GM12878 (cell line): ENCODE measurements around the gene TICRR. TPM values are rescaled to one million over a fixed set of nuclear protein-coding genes. Genes with fewer than 3 reads are reported as not detected.

Experiments
- ATAC-seq: fragments of 200-7000 bp; cut with Tn5 transposase; 3 replicates; pipeline ENCODE4 v1.9.1; 2020; ENCODE audit warnings: mild to moderate bottlenecking, moderate library complexity
- BruUV-seq: library from RNA; stranded (reverse); fragments of 400-500 nt; replicated peaks from 2 replicates; lab custom pipeline; 2021; lab: Mats Ljungman, UMichigan
- CTCF ChIA-PET: fragments of 300-600 bp; sonication (Branson Sonifier 250); formaldehyde crosslinking; extraction: SDS; loops from one replicate; lab custom pipeline; 2021; ENCODE audit warnings: inconsistent platforms; lab: Yijun Ruan, JAX
- POLR2A ChIA-PET: fragments of 350-600 bp; formaldehyde crosslinking; extraction: SDS; loops from one replicate; lab custom pipeline; 2021; ENCODE audit warnings: inconsistent platforms; lab: Charles Lee
- RAD21 ChIA-PET: fragments of 300-600 bp; sonication (Branson Sonifier 250); formaldehyde crosslinking; loops from one replicate; lab custom pipeline; 2023; ENCODE audit warnings: antibody characterized with exemption; ENCODE audit not compliant: unreplicated experiment; lab: Charles Lee
- SMC1A ChIA-PET: fragments of 300-600 bp; sonication (Branson Sonifier 250); formaldehyde crosslinking; loops from one replicate; lab custom pipeline; 2023; ENCODE audit not compliant: unreplicated experiment, uncharacterized antibody; lab: Charles Lee
- DNase-seq: peaks from one replicate; pipeline ENCODE4 v3.0.0-alpha.2; 2011; ENCODE audit warnings: low read depth, low spot score
- FAIRE-seq: peaks from 3 replicates; lab custom pipeline; 2011; peaks lifted over from hg19 to GRCh38; lab: Jason Lieb, UNC
- H2AFZ ChIP-seq: 2 replicates; pipeline ENCODE4 v1.6.0; 2011; ENCODE audit warnings: low read depth, low read length, control low read depth; ENCODE audit not compliant: control insufficient read depth
- H3K27ac ChIP-seq: 2 replicates; pipeline ENCODE4 v1.5.1; 2011; ENCODE audit warnings: control low read depth; ENCODE audit not compliant: control insufficient read depth, insufficient read depth
- H3K27me3 ChIP-seq, 2 experiments: replicated peaks in 1 of 2; 2 replicates each; pipeline versions ENCODE4 v1.6.0 to v1.6.1; 2011; ENCODE audit warnings: low read length in 1 of 2; ENCODE audit not compliant: control insufficient read depth in 2 of 2, insufficient read depth in 2 of 2
- H3K36me3 ChIP-seq, 2 experiments: 2 replicates each; pipeline ENCODE4 v1.5.1; 2011; ENCODE audit warnings: low read length in 1 of 2; ENCODE audit not compliant: control insufficient read depth in 2 of 2, insufficient read depth in 2 of 2
- H3K4me1 ChIP-seq: 2 replicates; pipeline ENCODE4 v1.6.1; 2011; ENCODE audit warnings: mild to moderate bottlenecking, low read length, moderate library complexity, mixed read lengths; ENCODE audit not compliant: control insufficient read depth, insufficient read depth
- H3K4me2 ChIP-seq: 2 replicates; pipeline ENCODE4 v1.6.0; 2011; ENCODE audit warnings: control low read depth; ENCODE audit not compliant: control insufficient read depth, insufficient read depth
- H3K4me3 ChIP-seq: fragments of 200-600 bp; sonication (generic); 2 replicates; pipeline ENCODE4 v1.5.1; 2016
- H3K79me2 ChIP-seq: 2 replicates; pipeline ENCODE4 v1.6.0; 2011; ENCODE audit warnings: low read length; ENCODE audit not compliant: control insufficient read depth, insufficient read depth
- H3K9ac ChIP-seq: 2 replicates; pipeline ENCODE4 v1.8.0; 2011; ENCODE audit warnings: low read length, control low read depth, mixed read lengths; ENCODE audit not compliant: control insufficient read depth, insufficient read depth
- H3K9me3 ChIP-seq: replicated peaks from 3 replicates; pipeline ENCODE4 v1.5.1; 2011; ENCODE audit warnings: mild to moderate bottlenecking, low read length; ENCODE audit not compliant: control insufficient read depth, insufficient read depth
- H4K20me1 ChIP-seq: 2 replicates; pipeline ENCODE4 v1.6.0; 2011; ENCODE audit not compliant: control insufficient read depth, insufficient read depth
- CHD4 ChIP-seq: fragments of 200-600 bp; sonication (generic); IDR thresholded peaks from 2 replicates; pipeline ENCODE4 v1.6.1; 2016; ENCODE audit warnings: mild to moderate bottlenecking
- EGR1 ChIP-seq, 2 experiments: IDR thresholded peaks; 1 replicate in 1 of 2; 2 replicates in 1 of 2; pipeline ENCODE4 v1.6.1; 2011 to 2012; ENCODE audit warnings: low read depth in 2 of 2, low read length in 2 of 2, borderline replicate concordance in 1 of 2, mild to moderate bottlenecking in 1 of 2, moderate library complexity in 1 of 2
- ETV6 ChIP-seq, 2 experiments: fragments of 450-650 bp in 1 of 2; IDR thresholded peaks in 1 of 2; conservative IDR thresholded peaks in 1 of 2; 2 replicates each; pipeline ENCODE4 v1.6.1; 2014; ENCODE audit warnings: antibody characterized with exemption in 1 of 2, borderline replicate concordance in 1 of 2, low read depth in 1 of 2, mild to moderate bottlenecking in 1 of 2, moderate library complexity in 1 of 2
- FOS ChIP-seq: IDR thresholded peaks from 3 replicates; pipeline ENCODE4 v1.6.1; 2011; ENCODE audit warnings: borderline replicate concordance; ENCODE audit not compliant: insufficient read length; ENCODE audit errors: extremely low read depth
- GATAD2B ChIP-seq: fragments of 450-650 bp; conservative IDR thresholded peaks from 2 replicates; pipeline ENCODE4 v1.6.1; 2017; ENCODE audit warnings: low read depth, mild to moderate bottlenecking, moderate library complexity
- JUND ChIP-seq: IDR thresholded peaks from 2 replicates; pipeline ENCODE4 v1.6.1; 2012; ENCODE audit warnings: low read depth, mild to moderate bottlenecking, low read length, improper control_type of control experiment, moderate library complexity
- RAD51 ChIP-seq: fragments of 450-650 bp; IDR thresholded peaks from 2 replicates; pipeline ENCODE4 v1.6.1; 2016; ENCODE audit warnings: moderate library complexity, mild to moderate bottlenecking, inconsistent platforms
- RCOR1 ChIP-seq: conservative IDR thresholded peaks from 2 replicates; pipeline ENCODE4 v1.6.1; 2012; ENCODE audit warnings: low read depth, low read length, improper control_type of control experiment
- RFX5 ChIP-seq: IDR thresholded peaks from 2 replicates; pipeline ENCODE4 v1.6.1; 2011; ENCODE audit warnings: low read depth, low read length, improper control_type of control experiment
- SIN3A ChIP-seq: IDR thresholded peaks from 2 replicates; pipeline ENCODE4 v1.6.1; 2012; ENCODE audit warnings: low read depth, low read length, improper control_type of control experiment
- STAT1 ChIP-seq: fragments of 450-650 bp; conservative IDR thresholded peaks from 2 replicates; pipeline ENCODE4 v1.6.1; 2014; ENCODE audit warnings: antibody characterized with exemption, mild to moderate bottlenecking
- TAF1 ChIP-seq: IDR thresholded peaks from 2 replicates; pipeline ENCODE4 v1.6.1; 2011; ENCODE audit warnings: mild to moderate bottlenecking, low read depth, low read length, borderline replicate concordance
- WGBS: methylation state at CpG from one replicate; pipeline ENCODE4 v1.1.6; 2016; ENCODE audit warnings: low lambda C conversion rate; ENCODE audit not compliant: insufficient replicate concordance, insufficient coverage; ENCODE audit errors: missing lambda C conversion rate; 5-methylcytosine and 5-hydroxymethylcytosine counted together
- in situ Hi-C: fragments of 300-500 bp; cut with MboI; formaldehyde crosslinking; loops from 9 replicates; pipeline ENCODE4 v1.14.3; 2018; ENCODE audit warnings: mixed read lengths
- intact Hi-C: fragments of 100-400 bp; cut with micrococcal nuclease; formaldehyde crosslinking; loops from one replicate; pipeline ENCODE4 v1.14.2; 2022; ENCODE audit not compliant: unreplicated experiment
- polyA plus RNA-seq, 11 experiments: library from polyadenylated mRNA; depleted of rRNA in 4 of 11; unstranded in 6 of 11; stranded (reverse) in 5 of 11; fragments of >200 nt; fragmentation: Nextera tagmentation in 4 of 11; fragmentation: Illumina TruSeq in 1 of 11; extraction: Ambion mirVana in 4 of 11; extraction: Trizol in 1 of 11; gene quantifications; 1 replicate in 1 of 11; 2 replicates in 10 of 11; pipeline versions ENCODE4 v1.2.1 to v1.2.3, GENCODE V29; 2011 to 2016; ENCODE audit warnings: inconsistent platforms in 2 of 11, missing spikeins in 2 of 11, low read depth in 1 of 11
- total RNA-seq, 4 experiments: library from RNA; depleted of rRNA in 3 of 4; stranded (reverse); fragments of >200 nt in 3 of 4; fragmentation: Illumina TruSeq in 1 of 4; extraction: Trizol in 1 of 4; gene quantifications; 2 replicates each; pipeline versions ENCODE4 v1.2.1 to v1.2.3, GENCODE V29; 2013 to 2021
- TF ChIP-seq, protein P1 (sequence below): fragments of 450-650 bp; IDR thresholded peaks from 2 replicates; pipeline ENCODE4 v1.6.1; 2014; ENCODE audit warnings: mild to moderate bottlenecking
- TF ChIP-seq, protein P2 (sequence below): IDR thresholded peaks from 2 replicates; pipeline ENCODE4 v1.6.1; 2012; ENCODE audit warnings: low read length, inconsistent platforms
- TF ChIP-seq, protein P3 (sequence below): fragments of 450-650 bp; IDR thresholded peaks from 2 replicates; pipeline ENCODE4 v1.6.1; 2018; ENCODE audit warnings: mild to moderate bottlenecking, low read depth, moderate library complexity; ENCODE audit not compliant: partially characterized antibody

The TICRR gene
- total and polyA plus RNA-seq, 10 of the 15 experiments (the other 5 are each of a cell fraction or from before 2014, with no cell fraction given), result 0.58 to 21.5 (median 11.5) TPM

DNA sequence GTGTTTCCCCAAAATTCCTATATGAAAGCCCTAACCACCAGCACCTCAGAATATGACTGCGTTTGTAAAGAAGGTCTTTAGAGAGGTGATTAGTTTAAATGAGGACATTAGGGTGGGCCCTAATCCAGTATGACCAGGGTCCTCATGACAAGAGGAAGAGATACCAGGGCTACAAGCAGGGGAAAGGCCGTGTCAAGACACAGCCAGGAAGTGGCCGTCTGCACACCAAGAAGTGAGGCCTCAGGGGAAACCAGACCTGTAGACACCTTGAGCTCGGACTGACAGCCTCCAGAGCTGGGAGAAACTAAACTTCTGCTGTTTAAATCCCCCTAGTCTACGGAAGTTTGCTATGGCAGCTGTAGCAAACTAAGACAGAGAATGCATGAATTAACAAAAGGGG, 65.8 kb downstream of the TICRR start (continued):
- no peak for TF ChIP-seq GATAD2B

DNA sequence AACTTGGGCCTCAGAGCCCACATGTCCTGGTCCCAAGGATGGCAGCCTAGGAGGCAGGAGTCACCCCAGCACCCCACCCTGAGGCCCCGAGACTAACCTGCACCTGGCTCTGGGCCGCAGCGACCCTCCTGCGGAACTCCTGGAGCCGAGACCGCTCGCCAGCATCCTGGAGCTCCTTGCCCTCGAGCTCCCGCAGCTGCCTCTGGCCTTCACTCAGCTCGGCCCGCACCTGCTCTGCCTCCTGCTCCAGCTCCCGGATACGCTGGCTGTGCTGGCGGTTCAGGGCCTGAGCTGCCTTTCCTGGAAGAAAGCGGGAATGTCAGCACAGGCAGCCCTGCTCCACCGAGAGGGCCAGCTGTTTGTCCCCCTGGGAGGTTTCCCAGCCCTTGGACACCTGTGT, 66.8 kb downstream of the TICRR start:
- no peaks in the 10 kb centered on the region for H3K4me1 ChIP-seq
- no peaks in the 10 kb centered on the region for H3K9me3 ChIP-seq
- intact Hi-C loops (no loop called here), in situ Hi-C loops (no loop called here)
- no peak for ATAC-seq
- no peaks in the 10 kb centered on the region for H4K20me1 ChIP-seq
- no peak overlapping the region for H2AFZ ChIP-seq
- no peak overlapping the region for H3K9ac ChIP-seq
- H3K79me2 ChIP-seq, result no peaks in the 10 kb centered on the region
- no peak overlapping the region for H3K4me2 ChIP-seq
- ChIA-PET RAD21 (no interaction called here), CTCF (no interaction called here), POLR2A (no interaction called here), SMC1A (no interaction called here)
- no peak overlapping the region for H3K27ac ChIP-seq
- H3K27me3 ChIP-seq, result no peaks in the 10 kb centered on the region
- no peaks in the 10 kb centered on the region for H3K36me3 ChIP-seq
- no TSS peak for BruUV-seq
- 78% methylated on average over 16 of the region's 16 CpGs for WGBS
- H3K4me3 ChIP-seq, result no peak overlapping the region
- DNase-seq, result no peak
- FAIRE-seq, result no peak
- TF ChIP-seq TAF1, result no peak
- no peak for TF ChIP-seq STAT1
- TF ChIP-seq, protein P1, sequence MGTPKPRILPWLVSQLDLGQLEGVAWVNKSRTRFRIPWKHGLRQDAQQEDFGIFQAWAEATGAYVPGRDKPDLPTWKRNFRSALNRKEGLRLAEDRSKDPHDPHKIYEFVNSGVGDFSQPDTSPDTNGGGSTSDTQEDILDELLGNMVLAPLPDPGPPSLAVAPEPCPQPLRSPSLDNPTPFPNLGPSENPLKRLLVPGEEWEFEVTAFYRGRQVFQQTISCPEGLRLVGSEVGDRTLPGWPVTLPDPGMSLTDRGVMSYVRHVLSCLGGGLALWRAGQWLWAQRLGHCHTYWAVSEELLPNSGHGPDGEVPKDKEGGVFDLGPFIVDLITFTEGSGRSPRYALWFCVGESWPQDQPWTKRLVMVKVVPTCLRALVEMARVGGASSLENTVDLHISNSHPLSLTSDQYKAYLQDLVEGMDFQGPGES, result no peak
- TF ChIP-seq ETV6 (conservative IDR thresholded peaks at IDR 0.05 in 1 of 2, IDR thresholded peaks at IDR 0.05 in 1 of 2; ENCODE audit: borderline replicate concordance in 1 of 2, low read depth in 1 of 2), result no peak
- TF ChIP-seq JUND, result no peak
- TF ChIP-seq FOS, result no peak
- TF ChIP-seq, protein P2, sequence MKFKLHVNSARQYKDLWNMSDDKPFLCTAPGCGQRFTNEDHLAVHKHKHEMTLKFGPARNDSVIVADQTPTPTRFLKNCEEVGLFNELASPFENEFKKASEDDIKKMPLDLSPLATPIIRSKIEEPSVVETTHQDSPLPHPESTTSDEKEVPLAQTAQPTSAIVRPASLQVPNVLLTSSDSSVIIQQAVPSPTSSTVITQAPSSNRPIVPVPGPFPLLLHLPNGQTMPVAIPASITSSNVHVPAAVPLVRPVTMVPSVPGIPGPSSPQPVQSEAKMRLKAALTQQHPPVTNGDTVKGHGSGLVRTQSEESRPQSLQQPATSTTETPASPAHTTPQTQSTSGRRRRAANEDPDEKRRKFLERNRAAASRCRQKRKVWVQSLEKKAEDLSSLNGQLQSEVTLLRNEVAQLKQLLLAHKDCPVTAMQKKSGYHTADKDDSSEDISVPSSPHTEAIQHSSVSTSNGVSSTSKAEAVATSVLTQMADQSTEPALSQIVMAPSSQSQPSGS, result no peak
- TF ChIP-seq, protein P3, sequence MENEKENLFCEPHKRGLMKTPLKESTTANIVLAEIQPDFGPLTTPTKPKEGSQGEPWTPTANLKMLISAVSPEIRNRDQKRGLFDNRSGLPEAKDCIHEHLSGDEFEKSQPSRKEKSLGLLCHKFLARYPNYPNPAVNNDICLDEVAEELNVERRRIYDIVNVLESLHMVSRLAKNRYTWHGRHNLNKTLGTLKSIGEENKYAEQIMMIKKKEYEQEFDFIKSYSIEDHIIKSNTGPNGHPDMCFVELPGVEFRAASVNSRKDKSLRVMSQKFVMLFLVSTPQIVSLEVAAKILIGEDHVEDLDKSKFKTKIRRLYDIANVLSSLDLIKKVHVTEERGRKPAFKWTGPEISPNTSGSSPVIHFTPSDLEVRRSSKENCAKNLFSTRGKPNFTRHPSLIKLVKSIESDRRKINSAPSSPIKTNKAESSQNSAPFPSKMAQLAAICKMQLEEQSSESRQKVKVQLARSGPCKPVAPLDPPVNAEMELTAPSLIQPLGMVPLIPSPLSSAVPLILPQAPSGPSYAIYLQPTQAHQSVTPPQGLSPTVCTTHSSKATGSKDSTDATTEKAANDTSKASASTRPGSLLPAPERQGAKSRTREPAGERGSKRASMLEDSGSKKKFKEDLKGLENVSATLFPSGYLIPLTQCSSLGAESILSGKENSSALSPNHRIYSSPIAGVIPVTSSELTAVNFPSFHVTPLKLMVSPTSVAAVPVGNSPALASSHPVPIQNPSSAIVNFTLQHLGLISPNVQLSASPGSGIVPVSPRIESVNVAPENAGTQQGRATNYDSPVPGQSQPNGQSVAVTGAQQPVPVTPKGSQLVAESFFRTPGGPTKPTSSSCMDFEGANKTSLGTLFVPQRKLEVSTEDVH, result no peak
- no peak for TF ChIP-seq RFX5
- no peak for TF ChIP-seq SIN3A
- TF ChIP-seq RAD51, result no peak
- TF ChIP-seq RCOR1, result no peak
- TF ChIP-seq CHD4, result no peak
- TF ChIP-seq EGR1 (IDR thresholded peaks at IDR 0.05; ENCODE audit: borderline replicate concordance in 1 of 2, low read depth in 2 of 2, low read length in 2 of 2), result no peak
